HL-60 (cell line): ENCODE results near the gene LRRC25.

Source experiments
- DNase-seq, 2 experiments: peaks; one replicate each; pipeline ENCODE4 v3.0.0-alpha.2; 2010 to 2020; ENCODE audit warnings: low read depth in 1 of 2, low spot score in 1 of 2
- H3K27ac ChIP-seq: fragments of 250-450 bp; sonication (Bioruptor Pico); replicated peaks from 2 replicates; pipeline ENCODE4 v1.5.1; 2020; ENCODE audit warnings: mild to moderate bottlenecking, moderate library complexity
- H3K27me3 ChIP-seq: fragments of 250-450 bp; sonication (Bioruptor Pico); 2 replicates; pipeline ENCODE4 v1.5.1; 2021; ENCODE audit warnings: mild to moderate bottlenecking, moderate library complexity; ENCODE audit not compliant: insufficient read depth, poor library complexity, severe bottlenecking
- H3K4me3 ChIP-seq: replicated peaks from 2 replicates; pipeline ENCODE4 v1.5.1; 2011; ENCODE audit warnings: mild to moderate bottlenecking, control low read depth, low read length; ENCODE audit not compliant: insufficient read depth
- GABPA ChIP-seq: IDR thresholded peaks from 2 replicates; pipeline ENCODE4 v1.6.1; 2012; ENCODE audit warnings: low read depth
- POLR2AphosphoS5 ChIP-seq: IDR thresholded peaks from 2 replicates; pipeline ENCODE4 v1.6.1; 2012; ENCODE audit warnings: low read depth
- SPI1 ChIP-seq: IDR thresholded peaks from 2 replicates; pipeline ENCODE4 v1.6.1; 2012; ENCODE audit warnings: low read depth, mild to moderate bottlenecking, borderline replicate concordance
- TF ChIP-seq, protein P1 (sequence below): IDR thresholded peaks from one replicate; pipeline ENCODE4 v1.5.1; 2011; ENCODE audit warnings: low read length, control low read depth, inconsistent platforms; ENCODE audit not compliant: insufficient read depth
- TF ChIP-seq, protein P2 (sequence below): IDR thresholded peaks from 2 replicates; pipeline ENCODE4 v1.6.1; 2012; ENCODE audit warnings: low read depth; ENCODE audit not compliant: insufficient replicate concordance

The LRRC25 gene

DNA sequence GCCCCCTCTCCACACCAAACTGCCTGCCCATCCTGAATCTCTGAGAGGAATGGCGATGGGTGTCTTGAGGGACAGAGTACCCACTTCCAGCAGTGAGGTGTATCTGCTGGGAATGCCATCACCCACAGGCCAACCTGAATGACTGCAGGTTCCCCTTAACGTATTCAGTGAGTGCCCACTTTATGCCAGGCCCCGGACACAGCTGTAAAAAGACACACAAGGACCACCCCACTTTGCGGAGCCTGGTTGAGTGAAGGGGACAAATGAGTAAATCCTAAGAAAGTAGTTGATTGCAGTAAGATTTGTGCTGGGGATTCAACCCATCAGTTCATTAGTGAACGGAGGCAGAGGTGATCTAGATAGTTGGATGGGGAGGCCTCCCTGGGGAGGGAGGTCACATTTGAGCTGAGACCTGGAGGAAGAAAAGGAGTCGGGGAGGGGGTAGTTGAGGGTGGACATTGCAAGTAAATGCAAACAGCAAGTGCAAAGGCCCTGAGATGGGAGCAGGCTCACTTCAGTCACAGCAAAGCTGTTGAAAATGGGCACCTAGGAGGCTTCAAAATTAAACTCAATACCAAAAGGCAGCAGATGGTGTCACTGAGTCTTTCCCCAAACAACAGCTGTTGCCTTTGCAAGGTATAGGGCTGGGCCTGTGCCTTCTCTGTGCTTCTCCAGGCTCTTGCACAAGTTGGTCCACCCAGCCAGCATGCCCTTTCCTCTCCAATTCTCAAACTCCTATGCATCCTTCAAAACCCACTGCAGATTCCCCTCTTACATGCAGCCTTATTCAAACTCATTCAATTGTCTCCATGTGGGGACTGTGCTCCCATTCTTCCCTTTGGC, 7.1 kb downstream of the LRRC25 start:
- peaks cover 5% of the 10 kb centered on the region for H3K27me3 ChIP-seq

DNA sequence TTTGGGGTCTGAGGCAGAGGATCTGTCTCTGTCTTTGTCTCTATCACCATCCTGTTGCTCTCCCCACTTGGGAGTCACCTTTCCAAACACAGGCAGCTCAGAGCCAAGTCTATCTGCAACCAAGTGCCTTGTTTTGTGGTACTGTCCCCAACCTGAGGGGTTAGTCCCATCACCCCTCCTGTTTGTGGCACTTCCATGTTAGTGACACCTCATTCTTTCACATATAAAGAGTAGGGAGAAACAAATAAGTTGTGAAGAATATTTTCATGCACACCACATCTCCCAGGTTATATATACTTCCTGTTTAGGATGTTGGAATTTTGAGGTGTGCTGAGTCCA, 7.7 kb downstream of the LRRC25 start:
- H3K4me3 ChIP-seq = no peak overlapping the region
- H3K27me3 ChIP-seq = peaks cover 7% of the 10 kb centered on the region
- no peak for DNase-seq
- no peak for TF ChIP-seq POLR2AphosphoS5
- TF ChIP-seq, protein P1, sequence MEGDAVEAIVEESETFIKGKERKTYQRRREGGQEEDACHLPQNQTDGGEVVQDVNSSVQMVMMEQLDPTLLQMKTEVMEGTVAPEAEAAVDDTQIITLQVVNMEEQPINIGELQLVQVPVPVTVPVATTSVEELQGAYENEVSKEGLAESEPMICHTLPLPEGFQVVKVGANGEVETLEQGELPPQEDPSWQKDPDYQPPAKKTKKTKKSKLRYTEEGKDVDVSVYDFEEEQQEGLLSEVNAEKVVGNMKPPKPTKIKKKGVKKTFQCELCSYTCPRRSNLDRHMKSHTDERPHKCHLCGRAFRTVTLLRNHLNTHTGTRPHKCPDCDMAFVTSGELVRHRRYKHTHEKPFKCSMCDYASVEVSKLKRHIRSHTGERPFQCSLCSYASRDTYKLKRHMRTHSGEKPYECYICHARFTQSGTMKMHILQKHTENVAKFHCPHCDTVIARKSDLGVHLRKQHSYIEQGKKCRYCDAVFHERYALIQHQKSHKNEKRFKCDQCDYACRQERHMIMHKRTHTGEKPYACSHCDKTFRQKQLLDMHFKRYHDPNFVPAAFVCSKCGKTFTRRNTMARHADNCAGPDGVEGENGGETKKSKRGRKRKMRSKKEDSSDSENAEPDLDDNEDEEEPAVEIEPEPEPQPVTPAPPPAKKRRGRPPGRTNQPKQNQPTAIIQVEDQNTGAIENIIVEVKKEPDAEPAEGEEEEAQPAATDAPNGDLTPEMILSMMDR = no peak
- TF ChIP-seq, protein P2, sequence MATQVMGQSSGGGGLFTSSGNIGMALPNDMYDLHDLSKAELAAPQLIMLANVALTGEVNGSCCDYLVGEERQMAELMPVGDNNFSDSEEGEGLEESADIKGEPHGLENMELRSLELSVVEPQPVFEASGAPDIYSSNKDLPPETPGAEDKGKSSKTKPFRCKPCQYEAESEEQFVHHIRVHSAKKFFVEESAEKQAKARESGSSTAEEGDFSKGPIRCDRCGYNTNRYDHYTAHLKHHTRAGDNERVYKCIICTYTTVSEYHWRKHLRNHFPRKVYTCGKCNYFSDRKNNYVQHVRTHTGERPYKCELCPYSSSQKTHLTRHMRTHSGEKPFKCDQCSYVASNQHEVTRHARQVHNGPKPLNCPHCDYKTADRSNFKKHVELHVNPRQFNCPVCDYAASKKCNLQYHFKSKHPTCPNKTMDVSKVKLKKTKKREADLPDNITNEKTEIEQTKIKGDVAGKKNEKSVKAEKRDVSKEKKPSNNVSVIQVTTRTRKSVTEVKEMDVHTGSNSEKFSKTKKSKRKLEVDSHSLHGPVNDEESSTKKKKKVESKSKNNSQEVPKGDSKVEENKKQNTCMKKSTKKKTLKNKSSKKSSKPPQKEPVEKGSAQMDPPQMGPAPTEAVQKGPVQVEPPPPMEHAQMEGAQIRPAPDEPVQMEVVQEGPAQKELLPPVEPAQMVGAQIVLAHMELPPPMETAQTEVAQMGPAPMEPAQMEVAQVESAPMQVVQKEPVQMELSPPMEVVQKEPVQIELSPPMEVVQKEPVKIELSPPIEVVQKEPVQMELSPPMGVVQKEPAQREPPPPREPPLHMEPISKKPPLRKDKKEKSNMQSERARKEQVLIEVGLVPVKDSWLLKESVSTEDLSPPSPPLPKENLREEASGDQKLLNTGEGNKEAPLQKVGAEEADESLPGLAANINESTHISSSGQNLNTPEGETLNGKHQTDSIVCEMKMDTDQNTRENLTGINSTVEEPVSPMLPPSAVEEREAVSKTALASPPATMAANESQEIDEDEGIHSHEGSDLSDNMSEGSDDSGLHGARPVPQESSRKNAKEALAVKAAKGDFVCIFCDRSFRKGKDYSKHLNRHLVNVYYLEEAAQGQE = no peak
- no peak for TF ChIP-seq GABPA
- TF ChIP-seq SPI1 = no peak
- H3K27ac ChIP-seq = no peak overlapping the region

More for the DNA sequence above, 7.1 kb downstream of the LRRC25 start:
- TF ChIP-seq POLR2AphosphoS5 (no peak), SPI1 (no peak), GABPA (no peak)
- TF ChIP-seq, protein P1 = no peak
- TF ChIP-seq, protein P2 = no peak
- no peak overlapping the region for H3K27ac ChIP-seq
- no peak overlapping the region for H3K4me3 ChIP-seq
- DNase-seq = no peak

DNA sequence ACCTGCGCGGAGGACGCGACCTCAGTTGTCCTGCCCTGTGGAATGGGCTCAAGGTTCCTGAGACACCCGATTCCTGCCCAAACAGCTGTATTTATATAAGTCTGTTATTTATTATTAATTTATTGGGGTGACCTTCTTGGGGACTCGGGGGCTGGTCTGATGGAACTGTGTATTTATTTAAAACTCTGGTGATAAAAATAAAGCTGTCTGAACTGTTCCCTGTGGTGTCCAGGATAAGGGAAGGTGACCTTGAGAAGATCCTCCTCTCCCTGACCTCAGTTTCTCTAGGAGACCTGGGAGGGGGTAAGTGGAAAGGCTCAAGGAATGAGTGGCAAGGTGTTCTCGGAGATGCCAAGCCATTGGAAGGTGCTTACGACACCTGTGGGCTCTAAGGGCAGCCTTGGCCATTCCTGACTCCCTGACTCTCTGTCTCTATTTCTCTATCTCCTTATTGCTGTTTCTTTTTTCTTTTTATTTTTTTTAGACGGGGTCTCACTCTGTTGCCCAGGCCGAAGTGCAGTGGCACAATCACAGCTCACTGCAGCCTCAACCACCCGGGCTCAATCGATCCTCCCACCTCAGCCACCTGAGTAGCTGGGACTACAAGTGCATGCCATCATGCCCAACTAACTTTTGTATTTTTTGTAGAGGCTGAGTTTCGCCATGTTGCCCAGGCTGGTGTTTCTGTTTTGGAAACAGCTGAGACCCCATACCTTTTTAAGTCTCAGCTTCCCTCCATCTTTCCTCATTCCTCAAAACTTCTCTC, 8.3 kb downstream of the LRRC25 start:
- H3K27me3 ChIP-seq = peaks cover 7% of the 10 kb centered on the region
- H3K4me3 ChIP-seq = no peak overlapping the region
- TF ChIP-seq SPI1 (no peak), POLR2AphosphoS5 (no peak), GABPA (no peak)
- TF ChIP-seq, protein P1 = no peak
- TF ChIP-seq, protein P2 = no peak
- DNase-seq = no peak
- H3K27ac ChIP-seq = no peak overlapping the region
